GM12864 (cell line): Measurements from ENCODE around the gene LDLRAD1.
"Not testable (repeated sequence)": the region's sequence is repeated elsewhere in the genome, so short reads cannot be mapped to it uniquely, and the experiment has no call there.

Source experiments
- DNase-seq: peaks from one replicate; pipeline ENCODE4 v3.0.0-alpha.2; 2011; ENCODE audit warnings: low read depth
- H3K4me3 ChIP-seq: 2 replicates; pipeline ENCODE4 v1.5.1; 2011; ENCODE audit warnings: mild to moderate bottlenecking, low read depth, low read length, control low read depth
- CTCF ChIP-seq: IDR thresholded peaks from 2 replicates; pipeline ENCODE4 v1.5.1; 2011; ENCODE audit warnings: low read depth, mild to moderate bottlenecking, moderate library complexity, low read length, control low read depth, inconsistent platforms; ENCODE audit errors: missing control alignments

Gene LDLRAD1

GRCh38 chr1:53979712-53980450, 38.1 kb downstream of the LDLRAD1 start:
- no peak for DNase-seq
- H3K4me3 ChIP-seq = no peak overlapping the region
- TF ChIP-seq CTCF = no peak

- TF ChIP-seq CTCF = no peak
- no peak for DNase-seq
Observed at GRCh38 chr1:53975861-53976260, 42.1 kb downstream of the LDLRAD1 start.

GRCh38 chr1:53971718-53972117, 46.3 kb downstream of the LDLRAD1 start:
- DNase-seq = no peak
- no peak overlapping the region for H3K4me3 ChIP-seq
- TF ChIP-seq CTCF = no peak

More at GRCh38 chr1:53975861-53976260, 42.1 kb downstream of the LDLRAD1 start:
- H3K4me3 ChIP-seq = no peak overlapping the region

- H3K4me3 ChIP-seq, DNase-seq: not testable (repeated sequence)
Observed at GRCh38 chr1:53969323-53969722, 48.7 kb downstream of the LDLRAD1 start.

- TF ChIP-seq CTCF = no peak
- no peak overlapping the region for H3K4me3 ChIP-seq
- DNase-seq = no peak
Observed at GRCh38 chr1:53968125-53968513, 49.9 kb downstream of the LDLRAD1 start.

GRCh38 chr1:53967409-53968124, 50.4 kb downstream of the LDLRAD1 start:
- TF ChIP-seq CTCF = no peak
- DNase-seq = no peak
- H3K4me3 ChIP-seq = no peak overlapping the region

GRCh38 chr1:53966794-53967193, 51.2 kb downstream of the LDLRAD1 start:
- DNase-seq = no peak
- no peak for TF ChIP-seq CTCF
- no peak overlapping the region for H3K4me3 ChIP-seq
